Measurements from ENCODE around the gene ZNF318.

ZNF318 gene

GRCh38 chr6:43299338-43300293, 69.8 kb downstream of the ZNF318 start:
- DNase-seq = no peak

GRCh38 chr6:43298565-43299337, 70.7 kb downstream of the ZNF318 start:
- no peak for DNase-seq

- DNase-seq = no peak
Observed at GRCh38 chr6:43297644-43298564, 71.5 kb downstream of the ZNF318 start, which contains the start of gene SLC22A7. TSS of gene SLC22A7 (plus strand) at chr6:43298260. CDS start at chr6:43298359, 99 bp downstream.

- no peak for DNase-seq
Observed at GRCh38 chr6:43296780-43297497, 72.5 kb downstream of the ZNF318 start.

- DNase-seq = no peak
Observed at GRCh38 chr6:43295456-43295855, 74.0 kb downstream of the ZNF318 start.

- DNase-seq = no peak
Observed at GRCh38 chr6:43294536-43294935, 74.9 kb downstream of the ZNF318 start.

GRCh38 chr6:43293698-43294097, 75.7 kb downstream of the ZNF318 start:
- DNase-seq = no peak

GRCh38 chr6:43292763-43293318, 76.6 kb downstream of the ZNF318 start:
- DNase-seq = no peak

- DNase-seq = no peak
Observed at GRCh38 chr6:43292341-43292740, 77.1 kb downstream of the ZNF318 start.

GRCh38 chr6:43291708-43292107, 77.7 kb downstream of the ZNF318 start:
- no peak for DNase-seq

- no peak for DNase-seq
Observed at GRCh38 chr6:43290905-43291355, 78.5 kb downstream of the ZNF318 start.

- DNase-seq = no peak
Observed at GRCh38 chr6:43290339-43290904, 79.0 kb downstream of the ZNF318 start.

GRCh38 chr6:43287717-43288679, 81.4 kb downstream of the ZNF318 start:
- DNase-seq = no peak

- DNase-seq = no peak
Observed at GRCh38 chr6:43286980-43287716, 82.3 kb downstream of the ZNF318 start.

GRCh38 chr6:43286456-43286979, 82.9 kb downstream of the ZNF318 start:
- DNase-seq = no peak

All from fibroblast of skin of scalp (primary cell).